HepG2 (cell line): Measurements from ENCODE around the gene COX4I2. TPM values are rescaled to one million over a fixed set of nuclear protein-coding genes. Genes with fewer than 3 reads are reported as not detected.

Source experiments
- AHDC1 ChIP-seq: sonication (generic); formaldehyde crosslinking; IDR thresholded peaks from 2 replicates; pipeline ENCODE4 v1.5.1; 2020; ENCODE audit warnings: mild to moderate bottlenecking, missing genetic modification reagents, borderline replicate concordance
- DZIP1 ChIP-seq: sonication (generic); formaldehyde crosslinking; IDR thresholded peaks from 2 replicates; pipeline ENCODE4 v1.5.0; 2020; ENCODE audit warnings: mild to moderate bottlenecking, missing genetic modification reagents
- FOXO4 ChIP-seq: sonication (generic); formaldehyde crosslinking; conservative IDR thresholded peaks from 2 replicates; pipeline ENCODE4 v1.8.1; 2023; ENCODE audit warnings: missing genetic modification reagents
- HMGXB3 ChIP-seq: sonication (generic); formaldehyde crosslinking; IDR thresholded peaks from 2 replicates; pipeline ENCODE4 v1.4.0; 2020; ENCODE audit warnings: missing genetic modification reagents, borderline replicate concordance
- KDM1A ChIP-seq: IDR thresholded peaks from 2 replicates; pipeline ENCODE4 v1.6.1; 2016; ENCODE audit warnings: missing compliant biosample characterization
- NAIF1 ChIP-seq: sonication (generic); formaldehyde crosslinking; IDR thresholded peaks from 2 replicates; pipeline ENCODE4 v1.5.0; 2020; ENCODE audit warnings: mild to moderate bottlenecking, missing genetic modification reagents, borderline replicate concordance
- U2AF1 ChIP-seq: fragments of 200-400 bp; formaldehyde crosslinking; optimal IDR thresholded peaks from 2 replicates; pipeline ENCODE3; 2017; ENCODE audit warnings: mild to moderate bottlenecking, low read depth, low read length
- ZNF33A ChIP-seq: sonication (generic); formaldehyde crosslinking; IDR thresholded peaks from 2 replicates; pipeline ENCODE4 v1.5.1; 2020; ENCODE audit warnings: missing genetic modification reagents, mild to moderate bottlenecking, moderate library complexity, borderline replicate concordance
- ZNF468 ChIP-seq: sonication (generic); formaldehyde crosslinking; IDR thresholded peaks from 2 replicates; pipeline ENCODE4 v1.8.0; 2022; ENCODE audit warnings: mild to moderate bottlenecking, moderate library complexity, missing genetic modification reagents
- ZNF552 ChIP-seq: sonication (generic); formaldehyde crosslinking; IDR thresholded peaks from 2 replicates; pipeline ENCODE4 v1.9.0; 2022; ENCODE audit warnings: missing genetic modification reagents, mild to moderate bottlenecking, borderline replicate concordance
- ZNF709 ChIP-seq: sonication (generic); formaldehyde crosslinking; IDR thresholded peaks from 2 replicates; pipeline ENCODE4 v1.5.0; 2020; ENCODE audit warnings: mild to moderate bottlenecking, missing genetic modification reagents
- ZNF792 ChIP-seq: IDR thresholded peaks from 2 replicates; pipeline ENCODE4 v1.6.1; 2016
- polyA plus RNA-seq, 8 experiments: library from polyadenylated mRNA; depleted of rRNA in 3 of 8; stranded (reverse) in 7 of 8; unstranded in 1 of 8; fragments of >200 nt; fragmentation: Illumina TruSeq in 4 of 8; extraction: Trizol in 4 of 8; gene quantifications; 2 replicates each; pipeline versions ENCODE4 v1.2.1 to v1.2.3, GENCODE V29; 2011 to 2016; ENCODE audit warnings: low read depth in 4 of 8, missing spikeins in 1 of 8, mixed read lengths in 1 of 8; ENCODE audit not compliant: insufficient read depth in 1 of 8
- total RNA-seq, 5 experiments: library from RNA; depleted of rRNA; stranded (reverse); fragments of >200 nt; fragmentation: Illumina TruSeq; extraction: Trizol; gene quantifications; 2 replicates each; pipeline ENCODE4 v1.2.3, GENCODE V29; 2016; ENCODE audit warnings: low read depth in 1 of 5

The COX4I2 gene
- total and polyA plus RNA-seq, 2 of the 13 experiments (the other 11 are each of a cell fraction or from before 2014, with no cell fraction given): 1.1 TPM; not detected in 1

GRCh38 chr20:31605031-31605901 is 32.4 kb upstream of the COX4I2 start, which contains the start of gene ID1 (continued):
- peak; percentile 99 for TF ChIP-seq DZIP1 (CRISPR knock-in tag)
- peak; percentile 59; the same call in 1 of the 2 replicates for TF ChIP-seq ZNF468 (CRISPR knock-in tag)
- TF ChIP-seq NAIF1: peak; percentile 84; the same call in 1 of the 2 replicates
- TF ChIP-seq ZNF552 (CRISPR knock-in tag): peak; percentile 93
- TF ChIP-seq ZNF33A (CRISPR knock-in tag): no peak
- peak; percentile 73; the same call in 1 of the 2 replicates for TF ChIP-seq AHDC1
- TF ChIP-seq KDM1A (CRISPR knock-in tag): no peak
- peak; percentile 91 for TF ChIP-seq U2AF1
- peak; percentile 99 for TF ChIP-seq ZNF792 (CRISPR knock-in tag)
- peak; percentile 97; the same call in 1 of the 2 replicates for TF ChIP-seq FOXO4 (CRISPR knock-in tag)
- TF ChIP-seq HMGXB3 (CRISPR knock-in tag): peak; percentile 90
- TF ChIP-seq ZNF709 (CRISPR knock-in tag): peak; percentile 99
